WTC11 (cell line): ENCODE data around the gene NTN1. TPM values are rescaled to one million over a fixed set of nuclear protein-coding genes. Genes with fewer than 3 reads are reported as not detected.
A peak's percentile ranks its signal among the peaks of the same experiment; 100 is the strongest.
"Not testable (repeated sequence)": the region's sequence is repeated elsewhere in the genome, so short reads cannot be mapped to it uniquely, and the experiment has no call there.

Source experiments
- ATAC-seq: fragments of 200-7000 bp; cut with Tn5 transposase; 2 replicates; pipeline ENCODE4 v1.10.0; 2021; ENCODE audit warnings: mild to moderate bottlenecking, moderate library complexity
- CTCF ChIA-PET: fragments of 300-600 bp; sonication (Branson Sonifier 250); formaldehyde crosslinking; loops from one replicate; lab custom pipeline; 2021; ENCODE audit warnings: antibody characterized with exemption; lab: Charles Lee
- POLR2A ChIA-PET: fragments of 350-600 bp; sonication (Branson Sonifier 250); formaldehyde crosslinking; loops from one replicate; lab custom pipeline; 2021; ENCODE audit warnings: antibody characterized with exemption; lab: Charles Lee
- DNase-seq: peaks from one replicate; pipeline ENCODE4 v3.0.0; 2021; ENCODE audit warnings: low spot score
- H3K27ac Mint-ChIP-seq: 2 replicates; pipeline ENCODE4 v1.8.0; 2021; ENCODE audit warnings: mixed read lengths
- H3K27me3 Mint-ChIP-seq: 2 replicates; pipeline ENCODE4 v1.8.0; 2021; ENCODE audit warnings: low read depth, mild to moderate bottlenecking, moderate library complexity, mixed read lengths
- H3K36me3 Mint-ChIP-seq: 2 replicates; pipeline ENCODE4 v1.8.0; 2021; ENCODE audit warnings: mixed read lengths
- H3K4me1 Mint-ChIP-seq: 2 replicates; pipeline ENCODE4 v1.8.0; 2022; ENCODE audit warnings: mixed read lengths
- H3K4me3 Mint-ChIP-seq: 2 replicates; pipeline ENCODE4 v1.8.0; 2021; ENCODE audit warnings: mild to moderate bottlenecking, moderate library complexity, mixed read lengths
- H3K9me3 Mint-ChIP-seq: 2 replicates; pipeline ENCODE4 v1.8.0; 2021; ENCODE audit warnings: mixed read lengths
- CREB1 ChIP-seq: sonication (generic); formaldehyde crosslinking; IDR thresholded peaks from 2 replicates; pipeline ENCODE4 v1.8.0; 2023; ENCODE audit warnings: mild to moderate bottlenecking, missing genetic modification reagents
- JAZF1 ChIP-seq: fragments of 250-450 bp; sonication (Bioruptor Pico); IDR thresholded peaks from 2 replicates; pipeline ENCODE4 v1.9.0; 2021; ENCODE audit warnings: moderate library complexity, mild to moderate bottlenecking, inconsistent platforms
- NR2C2 ChIP-seq: sonication (generic); formaldehyde crosslinking; IDR thresholded peaks from 2 replicates; pipeline ENCODE4 v1.8.0; 2022; ENCODE audit warnings: mild to moderate bottlenecking, missing genetic modification reagents
- NR3C1 ChIP-seq: sonication (generic); formaldehyde crosslinking; conservative IDR thresholded peaks from 2 replicates; pipeline ENCODE4 v1.8.1; 2023; ENCODE audit warnings: low read depth, mild to moderate bottlenecking, missing genetic modification reagents
- SMAD4 ChIP-seq: sonication (generic); formaldehyde crosslinking; IDR thresholded peaks from 2 replicates; pipeline ENCODE4 v1.8.0; 2022; ENCODE audit warnings: mild to moderate bottlenecking, missing genetic modification reagents
- TP53 ChIP-seq: sonication (generic); formaldehyde crosslinking; IDR thresholded peaks from 2 replicates; pipeline ENCODE4 v1.8.1; 2023; ENCODE audit warnings: mild to moderate bottlenecking, missing genetic modification reagents
- ZNF232 ChIP-seq: sonication (generic); formaldehyde crosslinking; IDR thresholded peaks from 2 replicates; pipeline ENCODE4 v1.8.0; 2022; ENCODE audit warnings: mild to moderate bottlenecking, missing genetic modification reagents
- total RNA-seq: library from RNA; stranded (reverse); gene quantifications from 3 replicates; pipeline ENCODE4 v1.2.3, GENCODE V29; 2021
- TF ChIP-seq, protein P1 (sequence below): sonication (generic); formaldehyde crosslinking; IDR thresholded peaks from 2 replicates; pipeline ENCODE4 v1.8.0; 2023; ENCODE audit warnings: missing genetic modification reagents, mild to moderate bottlenecking, borderline replicate concordance
- TF ChIP-seq, protein P2 (sequence below): fragments of 250-450 bp; sonication (Bioruptor Pico); IDR thresholded peaks from 2 replicates; pipeline ENCODE4 v1.9.0; 2021; ENCODE audit warnings: mild to moderate bottlenecking
- TF ChIP-seq, protein P3 (sequence below): fragments of 250-450 bp; sonication (Bioruptor Pico); IDR thresholded peaks from 2 replicates; pipeline ENCODE4 v2.1.2; 2022; ENCODE audit warnings: mild to moderate bottlenecking, moderate library complexity
- TF ChIP-seq, protein P4 (sequence below): sonication (generic); formaldehyde crosslinking; IDR thresholded peaks from 2 replicates; pipeline ENCODE4 v1.8.0; 2022; ENCODE audit warnings: mild to moderate bottlenecking, missing genetic modification reagents
- TF ChIP-seq, protein P5 (sequence below): sonication (generic); formaldehyde crosslinking; IDR thresholded peaks from 2 replicates; pipeline ENCODE4 v1.8.1; 2022; ENCODE audit warnings: mild to moderate bottlenecking, moderate library complexity, missing genetic modification reagents

Gene NTN1
- total RNA-seq, 1 experiment from 2014 or later = 5.5 TPM

DNA sequence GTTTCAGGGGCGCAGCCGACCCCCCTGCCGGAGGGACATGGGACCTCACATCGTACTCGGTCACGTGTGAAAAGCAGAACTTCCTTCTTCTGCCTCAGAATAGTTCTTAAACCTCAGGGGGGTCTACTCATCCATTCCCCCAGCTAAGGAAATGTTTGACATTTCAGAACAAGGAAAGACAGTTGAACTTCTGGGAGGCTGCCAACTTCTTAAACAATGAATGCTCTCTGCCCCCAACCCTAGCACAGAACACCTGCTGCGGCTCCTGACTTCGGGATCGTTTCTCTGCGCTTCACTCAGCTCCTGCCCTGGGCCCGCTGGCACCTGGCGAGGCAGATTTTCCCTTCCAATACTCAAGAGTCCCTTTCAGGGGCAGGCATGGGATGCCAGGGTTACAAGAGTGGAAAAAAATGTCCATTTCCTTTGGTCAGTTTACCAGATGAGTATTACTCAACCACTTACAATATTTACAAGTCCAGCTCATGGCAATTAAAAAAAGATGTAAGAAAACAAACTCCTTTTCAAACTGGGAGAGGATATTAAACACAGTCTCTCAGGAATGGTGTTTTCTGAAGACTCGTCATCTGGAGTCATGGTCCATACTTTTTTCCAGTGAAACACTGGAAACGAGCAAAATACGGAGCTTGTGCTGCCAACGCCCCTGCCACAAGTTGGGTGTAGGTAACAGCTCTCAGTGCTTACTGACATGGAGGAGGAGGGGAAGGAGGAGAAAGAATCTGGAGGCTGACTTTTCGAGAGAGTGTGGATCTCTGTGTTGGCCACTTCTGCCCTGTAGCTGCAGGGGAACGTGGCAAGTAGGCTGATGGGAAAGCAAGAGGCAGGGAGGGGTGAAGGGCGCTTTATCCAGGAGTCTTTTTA is 235.7 kb downstream of the NTN1 start (continued):
- TF ChIP-seq, protein P1, sequence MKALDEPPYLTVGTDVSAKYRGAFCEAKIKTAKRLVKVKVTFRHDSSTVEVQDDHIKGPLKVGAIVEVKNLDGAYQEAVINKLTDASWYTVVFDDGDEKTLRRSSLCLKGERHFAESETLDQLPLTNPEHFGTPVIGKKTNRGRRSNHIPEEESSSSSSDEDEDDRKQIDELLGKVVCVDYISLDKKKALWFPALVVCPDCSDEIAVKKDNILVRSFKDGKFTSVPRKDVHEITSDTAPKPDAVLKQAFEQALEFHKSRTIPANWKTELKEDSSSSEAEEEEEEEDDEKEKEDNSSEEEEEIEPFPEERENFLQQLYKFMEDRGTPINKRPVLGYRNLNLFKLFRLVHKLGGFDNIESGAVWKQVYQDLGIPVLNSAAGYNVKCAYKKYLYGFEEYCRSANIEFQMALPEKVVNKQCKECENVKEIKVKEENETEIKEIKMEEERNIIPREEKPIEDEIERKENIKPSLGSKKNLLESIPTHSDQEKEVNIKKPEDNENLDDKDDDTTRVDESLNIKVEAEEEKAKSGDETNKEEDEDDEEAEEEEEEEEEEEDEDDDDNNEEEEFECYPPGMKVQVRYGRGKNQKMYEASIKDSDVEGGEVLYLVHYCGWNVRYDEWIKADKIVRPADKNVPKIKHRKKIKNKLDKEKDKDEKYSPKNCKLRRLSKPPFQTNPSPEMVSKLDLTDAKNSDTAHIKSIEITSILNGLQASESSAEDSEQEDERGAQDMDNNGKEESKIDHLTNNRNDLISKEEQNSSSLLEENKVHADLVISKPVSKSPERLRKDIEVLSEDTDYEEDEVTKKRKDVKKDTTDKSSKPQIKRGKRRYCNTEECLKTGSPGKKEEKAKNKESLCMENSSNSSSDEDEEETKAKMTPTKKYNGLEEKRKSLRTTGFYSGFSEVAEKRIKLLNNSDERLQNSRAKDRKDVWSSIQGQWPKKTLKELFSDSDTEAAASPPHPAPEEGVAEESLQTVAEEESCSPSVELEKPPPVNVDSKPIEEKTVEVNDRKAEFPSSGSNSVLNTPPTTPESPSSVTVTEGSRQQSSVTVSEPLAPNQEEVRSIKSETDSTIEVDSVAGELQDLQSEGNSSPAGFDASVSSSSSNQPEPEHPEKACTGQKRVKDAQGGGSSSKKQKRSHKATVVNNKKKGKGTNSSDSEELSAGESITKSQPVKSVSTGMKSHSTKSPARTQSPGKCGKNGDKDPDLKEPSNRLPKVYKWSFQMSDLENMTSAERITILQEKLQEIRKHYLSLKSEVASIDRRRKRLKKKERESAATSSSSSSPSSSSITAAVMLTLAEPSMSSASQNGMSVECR (CRISPR knock-in tag) = no peak
- TF ChIP-seq NR3C1 (CRISPR knock-in tag) = no peak
- TF ChIP-seq, all 79 proteins: peak for 0

DNA sequence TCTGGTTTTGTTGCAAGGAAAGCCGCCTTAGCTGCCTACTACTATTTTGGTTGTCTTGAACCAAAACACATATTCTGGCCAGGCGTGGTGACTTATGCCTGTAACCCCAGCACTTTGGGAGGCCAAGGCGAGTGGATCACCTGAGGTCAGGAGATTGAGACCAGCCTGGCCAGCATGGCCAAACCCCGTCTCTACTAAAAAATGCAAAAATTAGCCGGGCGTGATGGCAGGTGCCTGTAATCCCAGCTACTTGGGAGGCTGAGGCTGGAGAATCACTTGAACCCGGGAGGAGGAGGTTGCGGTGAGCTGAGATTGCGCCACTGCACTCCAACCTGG is 236.3 kb downstream of the NTN1 start:
- H3K27me3 Mint-ChIP-seq, H3K9me3 Mint-ChIP-seq, H3K36me3 Mint-ChIP-seq, H3K4me3 Mint-ChIP-seq, ATAC-seq, POLR2A ChIA-PET, DNase-seq, H3K27ac Mint-ChIP-seq: not testable (repeated sequence)
- CTCF ChIA-PET = interaction anchor here (0.8 to 1.6 kb wide), 3 partner anchors 31 to 259 kb away, joined by 3 read pairs; no protein-coding TSS in a partner anchor
- H3K4me1 Mint-ChIP-seq = peaks cover 38% of the 10 kb centered on the region

DNA sequence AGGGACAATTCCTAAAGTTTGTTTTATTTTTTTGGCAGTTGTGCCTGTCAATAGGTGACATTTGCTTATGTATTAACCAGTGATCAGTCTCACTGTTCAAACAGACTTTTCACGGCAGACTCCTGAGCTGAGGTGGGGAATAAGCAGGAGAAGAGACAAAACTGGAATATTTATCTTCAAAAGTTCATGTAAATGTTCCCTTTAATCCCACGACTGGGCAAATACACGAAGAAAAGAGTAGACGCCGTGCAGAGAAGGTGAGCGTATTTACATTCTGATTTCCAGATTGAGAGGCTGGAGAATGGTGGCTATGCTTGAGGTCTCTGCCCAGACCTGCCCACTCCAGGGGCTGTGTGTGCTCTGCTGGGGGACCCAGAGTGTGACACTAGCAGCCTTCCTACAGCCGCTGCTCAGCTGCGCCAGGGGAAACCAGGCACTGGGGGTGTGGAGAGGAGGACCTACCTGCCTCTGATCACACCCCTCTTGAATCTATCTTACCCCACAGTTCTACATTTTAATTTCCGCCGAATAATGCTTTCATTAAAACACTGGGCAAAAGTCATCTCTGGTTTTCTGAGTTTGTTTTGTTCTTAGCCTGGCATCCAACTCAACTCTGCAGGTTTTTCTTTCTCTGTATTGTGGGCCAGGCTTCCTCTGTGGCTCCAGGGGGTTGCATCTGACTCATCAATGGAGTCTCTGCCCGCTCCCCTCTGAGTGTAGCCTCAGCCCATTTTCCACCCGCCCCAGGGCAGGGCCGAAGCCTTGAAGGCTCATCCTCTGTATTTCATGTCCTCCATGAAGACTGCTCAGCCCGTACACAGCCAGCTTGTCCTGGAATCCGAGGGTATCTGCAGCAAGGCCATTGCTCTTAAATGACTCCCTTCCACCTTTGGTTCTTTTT is 237.1 kb downstream of the NTN1 start:
- Mint-ChIP-seq H3K4me1 (peaks cover 38% of the 10 kb centered on the region), H3K27ac (peak overlapping the region; percentile 9; the same call in 1 of the 2 replicates), H3K4me3 (no peak overlapping the region), H3K27me3 (no peaks in the 10 kb centered on the region), H3K36me3 (no peaks in the 10 kb centered on the region), H3K9me3 (no peaks in the 10 kb centered on the region)
- no peak for DNase-seq
- ATAC-seq = peak; percentile 59
- ChIA-PET POLR2A (no interaction called here), CTCF (interaction anchor here (0.8 to 1.0 kb wide), 2 partner anchors 34 to 96 kb away, joined by 3 read pairs; no protein-coding TSS in a partner anchor)
- TF ChIP-seq, protein P2, sequence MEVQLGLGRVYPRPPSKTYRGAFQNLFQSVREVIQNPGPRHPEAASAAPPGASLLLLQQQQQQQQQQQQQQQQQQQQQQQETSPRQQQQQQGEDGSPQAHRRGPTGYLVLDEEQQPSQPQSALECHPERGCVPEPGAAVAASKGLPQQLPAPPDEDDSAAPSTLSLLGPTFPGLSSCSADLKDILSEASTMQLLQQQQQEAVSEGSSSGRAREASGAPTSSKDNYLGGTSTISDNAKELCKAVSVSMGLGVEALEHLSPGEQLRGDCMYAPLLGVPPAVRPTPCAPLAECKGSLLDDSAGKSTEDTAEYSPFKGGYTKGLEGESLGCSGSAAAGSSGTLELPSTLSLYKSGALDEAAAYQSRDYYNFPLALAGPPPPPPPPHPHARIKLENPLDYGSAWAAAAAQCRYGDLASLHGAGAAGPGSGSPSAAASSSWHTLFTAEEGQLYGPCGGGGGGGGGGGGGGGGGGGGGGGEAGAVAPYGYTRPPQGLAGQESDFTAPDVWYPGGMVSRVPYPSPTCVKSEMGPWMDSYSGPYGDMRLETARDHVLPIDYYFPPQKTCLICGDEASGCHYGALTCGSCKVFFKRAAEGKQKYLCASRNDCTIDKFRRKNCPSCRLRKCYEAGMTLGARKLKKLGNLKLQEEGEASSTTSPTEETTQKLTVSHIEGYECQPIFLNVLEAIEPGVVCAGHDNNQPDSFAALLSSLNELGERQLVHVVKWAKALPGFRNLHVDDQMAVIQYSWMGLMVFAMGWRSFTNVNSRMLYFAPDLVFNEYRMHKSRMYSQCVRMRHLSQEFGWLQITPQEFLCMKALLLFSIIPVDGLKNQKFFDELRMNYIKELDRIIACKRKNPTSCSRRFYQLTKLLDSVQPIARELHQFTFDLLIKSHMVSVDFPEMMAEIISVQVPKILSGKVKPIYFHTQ = no peak
- TF ChIP-seq, protein P3, sequence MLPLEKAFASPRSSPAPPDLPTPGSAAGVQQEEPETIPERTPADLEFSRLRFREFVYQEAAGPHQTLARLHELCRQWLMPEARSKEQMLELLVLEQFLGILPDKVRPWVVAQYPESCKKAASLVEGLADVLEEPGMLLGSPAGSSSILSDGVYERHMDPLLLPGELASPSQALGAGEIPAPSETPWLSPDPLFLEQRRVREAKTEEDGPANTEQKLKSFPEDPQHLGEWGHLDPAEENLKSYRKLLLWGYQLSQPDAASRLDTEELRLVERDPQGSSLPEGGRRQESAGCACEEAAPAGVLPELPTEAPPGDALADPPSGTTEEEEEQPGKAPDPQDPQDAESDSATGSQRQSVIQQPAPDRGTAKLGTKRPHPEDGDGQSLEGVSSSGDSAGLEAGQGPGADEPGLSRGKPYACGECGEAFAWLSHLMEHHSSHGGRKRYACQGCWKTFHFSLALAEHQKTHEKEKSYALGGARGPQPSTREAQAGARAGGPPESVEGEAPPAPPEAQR (CRISPR knock-in tag) = no peak
- no peak for TF ChIP-seq JAZF1 (CRISPR knock-in tag)

DNA sequence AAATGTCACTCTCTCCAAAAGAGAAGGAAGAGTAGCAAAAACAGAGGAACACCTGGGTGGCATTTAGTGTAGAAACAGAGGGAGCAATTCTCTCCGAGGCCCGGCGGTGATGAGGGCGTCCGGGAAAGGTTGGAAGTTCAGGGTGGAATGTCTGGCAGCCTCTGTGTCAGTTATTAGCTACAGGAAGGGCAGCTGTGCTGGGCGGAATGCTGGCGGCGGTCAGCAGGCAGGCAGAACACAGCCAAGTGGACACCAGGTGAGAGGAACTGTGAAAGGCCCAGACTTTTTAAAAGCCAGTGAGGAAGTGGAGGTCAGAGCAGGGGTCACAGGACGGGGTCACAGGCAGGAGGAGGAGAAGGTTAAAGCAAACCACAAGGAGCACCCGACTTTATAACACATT is 238.1 kb downstream of the NTN1 start:
- H3K9me3 Mint-ChIP-seq = no peaks in the 10 kb centered on the region
- ATAC-seq (no peak), DNase-seq (no peak)
- peak overlapping the region; percentile 4; the same call in 1 of the 2 replicates for H3K27ac Mint-ChIP-seq
- CTCF ChIA-PET = interaction anchor here (0.6 to 1.0 kb wide), 2 partner anchors 33 to 49 kb away, joined by 3 read pairs; no protein-coding TSS in a partner anchor
- POLR2A ChIA-PET = no interaction called here
- no peak for TF ChIP-seq NR2C2 (CRISPR knock-in tag)
- no peak for TF ChIP-seq SMAD4 (CRISPR knock-in tag)
- no peak for TF ChIP-seq ZNF232 (CRISPR knock-in tag)
- TF ChIP-seq, protein P4, sequence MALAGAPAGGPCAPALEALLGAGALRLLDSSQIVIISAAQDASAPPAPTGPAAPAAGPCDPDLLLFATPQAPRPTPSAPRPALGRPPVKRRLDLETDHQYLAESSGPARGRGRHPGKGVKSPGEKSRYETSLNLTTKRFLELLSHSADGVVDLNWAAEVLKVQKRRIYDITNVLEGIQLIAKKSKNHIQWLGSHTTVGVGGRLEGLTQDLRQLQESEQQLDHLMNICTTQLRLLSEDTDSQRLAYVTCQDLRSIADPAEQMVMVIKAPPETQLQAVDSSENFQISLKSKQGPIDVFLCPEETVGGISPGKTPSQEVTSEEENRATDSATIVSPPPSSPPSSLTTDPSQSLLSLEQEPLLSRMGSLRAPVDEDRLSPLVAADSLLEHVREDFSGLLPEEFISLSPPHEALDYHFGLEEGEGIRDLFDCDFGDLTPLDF (CRISPR knock-in tag) = no peak
- no peak for TF ChIP-seq TP53 (CRISPR knock-in tag)
- TF ChIP-seq CREB1 (CRISPR knock-in tag) = no peak
- TF ChIP-seq, protein P5, sequence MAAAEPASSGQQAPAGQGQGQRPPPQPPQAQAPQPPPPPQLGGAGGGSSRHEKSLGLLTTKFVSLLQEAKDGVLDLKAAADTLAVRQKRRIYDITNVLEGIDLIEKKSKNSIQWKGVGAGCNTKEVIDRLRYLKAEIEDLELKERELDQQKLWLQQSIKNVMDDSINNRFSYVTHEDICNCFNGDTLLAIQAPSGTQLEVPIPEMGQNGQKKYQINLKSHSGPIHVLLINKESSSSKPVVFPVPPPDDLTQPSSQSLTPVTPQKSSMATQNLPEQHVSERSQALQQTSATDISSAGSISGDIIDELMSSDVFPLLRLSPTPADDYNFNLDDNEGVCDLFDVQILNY = no peak
- TF ChIP-seq, all 79 proteins: peak for 0
- H3K27me3 Mint-ChIP-seq = no peaks in the 10 kb centered on the region
- H3K4me3 Mint-ChIP-seq = no peak overlapping the region
- peaks cover 38% of the 10 kb centered on the region for H3K4me1 Mint-ChIP-seq
- no peaks in the 10 kb centered on the region for H3K36me3 Mint-ChIP-seq
